ENCODE results near the gene PLEKHA8. TPM values are rescaled to one million over a fixed set of nuclear protein-coding genes. Genes with fewer than 3 reads are reported as not detected.

The PLEKHA8 gene
- total RNA-seq, 2 donors from 2014 or later = 5.5 to 12.0 TPM

DNA sequence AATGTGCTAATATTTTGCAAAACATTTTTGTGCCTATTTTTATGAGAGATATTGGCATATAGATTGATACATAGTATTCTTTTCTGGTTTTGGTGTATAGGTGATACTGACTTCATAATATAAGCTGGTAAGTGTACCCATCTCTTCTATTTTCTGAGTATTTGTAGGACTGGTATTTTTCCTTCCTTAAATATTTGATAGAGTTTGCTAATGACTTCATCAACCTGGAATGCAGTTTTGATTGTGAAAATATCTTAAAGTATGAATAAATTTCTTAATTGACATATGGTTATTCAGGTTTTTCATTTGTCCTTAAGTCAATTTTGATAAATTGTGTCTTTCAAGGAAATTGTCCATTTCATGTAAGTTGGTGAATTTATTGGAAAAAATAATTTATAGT lies 32.6 kb upstream of the PLEKHA8 start:
- Histone ChIP-seq H3K27ac (no peak overlapping the region), H3K9me3 (no peaks in the 10 kb centered on the region), H3K4me3 (no peak overlapping the region), H3K36me3 (no peaks in the 10 kb centered on the region), H3K27me3 (replicated peaks; ENCODE audit: insufficient read depth) (no peaks in the 10 kb centered on the region), H3K4me1 (replicated peaks) (no peaks in the 10 kb centered on the region)
- intact Hi-C loops (cut with DNase I) = no loop called here
- no peak for DNase-seq (ENCODE audit: low spot score)
- TF ChIP-seq POLR2A (IDR thresholded peaks at IDR 0.05) = no peak
- TF ChIP-seq, protein P1, sequence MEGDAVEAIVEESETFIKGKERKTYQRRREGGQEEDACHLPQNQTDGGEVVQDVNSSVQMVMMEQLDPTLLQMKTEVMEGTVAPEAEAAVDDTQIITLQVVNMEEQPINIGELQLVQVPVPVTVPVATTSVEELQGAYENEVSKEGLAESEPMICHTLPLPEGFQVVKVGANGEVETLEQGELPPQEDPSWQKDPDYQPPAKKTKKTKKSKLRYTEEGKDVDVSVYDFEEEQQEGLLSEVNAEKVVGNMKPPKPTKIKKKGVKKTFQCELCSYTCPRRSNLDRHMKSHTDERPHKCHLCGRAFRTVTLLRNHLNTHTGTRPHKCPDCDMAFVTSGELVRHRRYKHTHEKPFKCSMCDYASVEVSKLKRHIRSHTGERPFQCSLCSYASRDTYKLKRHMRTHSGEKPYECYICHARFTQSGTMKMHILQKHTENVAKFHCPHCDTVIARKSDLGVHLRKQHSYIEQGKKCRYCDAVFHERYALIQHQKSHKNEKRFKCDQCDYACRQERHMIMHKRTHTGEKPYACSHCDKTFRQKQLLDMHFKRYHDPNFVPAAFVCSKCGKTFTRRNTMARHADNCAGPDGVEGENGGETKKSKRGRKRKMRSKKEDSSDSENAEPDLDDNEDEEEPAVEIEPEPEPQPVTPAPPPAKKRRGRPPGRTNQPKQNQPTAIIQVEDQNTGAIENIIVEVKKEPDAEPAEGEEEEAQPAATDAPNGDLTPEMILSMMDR (IDR thresholded peaks at IDR 0.05) = no peak
- no peak for TF ChIP-seq POLR2AphosphoS5 (IDR thresholded peaks at IDR 0.05)

- TF ChIP-seq, protein P1 (IDR thresholded peaks at IDR 0.05) = no peak
- no peak for TF ChIP-seq POLR2A (IDR thresholded peaks at IDR 0.05)
- TF ChIP-seq POLR2AphosphoS5 (IDR thresholded peaks at IDR 0.05) = no peak
- Histone ChIP-seq H3K9me3 (no peaks in the 10 kb centered on the region), H3K4me1 (replicated peaks) (no peaks in the 10 kb centered on the region), H3K36me3 (no peaks in the 10 kb centered on the region), H3K27me3 (replicated peaks; ENCODE audit: insufficient read depth) (no peaks in the 10 kb centered on the region), H3K27ac (no peak overlapping the region), H3K4me3 (no peak overlapping the region)
- DNase-seq (ENCODE audit: low spot score) = no peak
- intact Hi-C loops (cut with DNase I) = no loop called here
Observed at GRCh38 chr7:29996321-29996720, 31.9 kb upstream of the PLEKHA8 start.

DNA sequence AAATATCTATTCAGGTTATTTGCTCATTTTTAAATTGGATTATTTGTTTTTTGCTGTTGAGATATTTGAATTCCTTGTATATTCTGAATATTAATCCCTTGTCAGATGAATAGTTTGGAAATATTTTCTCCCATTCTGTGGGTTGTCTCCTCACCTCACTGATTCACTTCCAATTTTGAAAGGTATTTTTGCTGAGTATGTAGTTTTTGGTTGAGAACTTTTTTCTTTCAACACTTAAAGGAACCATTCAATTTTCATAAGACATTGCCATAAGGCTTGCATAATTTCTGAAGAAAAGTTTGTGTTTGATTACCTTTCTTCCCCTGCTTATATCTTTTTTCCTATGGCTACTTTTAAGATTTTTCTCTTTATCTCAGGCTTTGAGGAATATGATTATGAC lies 29.7 kb upstream of the PLEKHA8 start:
- Histone ChIP-seq H3K9me3 (no peaks in the 10 kb centered on the region), H3K27me3 (replicated peaks; ENCODE audit: insufficient read depth) (no peaks in the 10 kb centered on the region), H3K36me3 (no peaks in the 10 kb centered on the region), H3K27ac (no peak overlapping the region), H3K4me3 (no peak overlapping the region), H3K4me1 (replicated peaks) (no peaks in the 10 kb centered on the region)
- intact Hi-C loops (cut with DNase I) = no loop called here
- no peak for DNase-seq (ENCODE audit: low spot score)
- TF ChIP-seq POLR2A (IDR thresholded peaks at IDR 0.05) = no peak
- TF ChIP-seq, protein P1 (IDR thresholded peaks at IDR 0.05) = no peak
- TF ChIP-seq POLR2AphosphoS5 (IDR thresholded peaks at IDR 0.05) = no peak

- H3K9me3 ChIP-seq = no peaks in the 10 kb centered on the region
- 89% methylated on average over 2 of the region's 2 CpGs for WGBS
- intact Hi-C loops (cut with DNase I) = no loop called here
- no peak for DNase-seq (ENCODE audit: low spot score)
- H3K27me3 ChIP-seq (replicated peaks; ENCODE audit: insufficient read depth) = no peaks in the 10 kb centered on the region
- no peaks in the 10 kb centered on the region for H3K36me3 ChIP-seq
- no peak overlapping the region for H3K4me3 ChIP-seq
- no peaks in the 10 kb centered on the region for H3K4me1 ChIP-seq (replicated peaks)
- TF ChIP-seq POLR2A (IDR thresholded peaks at IDR 0.05) (no peak), POLR2AphosphoS5 (IDR thresholded peaks at IDR 0.05) (no peak)
- TF ChIP-seq, protein P1 (IDR thresholded peaks at IDR 0.05) = no peak
- no peak overlapping the region for H3K27ac ChIP-seq
Observed at GRCh38 chr7:30001998-30002397, 26.2 kb upstream of the PLEKHA8 start.

GRCh38 chr7:30003098-30003497 lies 25.1 kb upstream of the PLEKHA8 start:
- TF ChIP-seq, protein P1 (IDR thresholded peaks at IDR 0.05) = no peak
- no peak for TF ChIP-seq POLR2A (IDR thresholded peaks at IDR 0.05)
- TF ChIP-seq POLR2AphosphoS5 (IDR thresholded peaks at IDR 0.05) = no peak
- WGBS = 47% methylated on average over 6 of the region's 6 CpGs
- no peaks in the 10 kb centered on the region for H3K36me3 ChIP-seq
- no peaks in the 10 kb centered on the region for H3K4me1 ChIP-seq (replicated peaks)
- DNase-seq (ENCODE audit: low spot score) = no peak
- H3K9me3 ChIP-seq = no peaks in the 10 kb centered on the region
- no peaks in the 10 kb centered on the region for H3K27me3 ChIP-seq (replicated peaks; ENCODE audit: insufficient read depth)
- intact Hi-C loops (cut with DNase I) = no loop called here
- H3K4me3 ChIP-seq = no peak overlapping the region
- H3K27ac ChIP-seq = no peak overlapping the region
